WERI-Rb-1 (cell line): Measurements from ENCODE around the gene EDN3.

Experiments
- DNase-seq: peaks from one replicate; pipeline ENCODE4 v3.0.0-alpha.2; 2020
- H3K27ac ChIP-seq: fragments of 250-450 bp; sonication (Bioruptor Pico); 2 replicates; pipeline ENCODE4 v1.5.1; 2020; ENCODE audit warnings: mild to moderate bottlenecking, moderate library complexity
- H3K27me3 ChIP-seq: fragments of 250-450 bp; sonication (Bioruptor Pico); 2 replicates; pipeline ENCODE4 v1.5.1; 2021; ENCODE audit warnings: mild to moderate bottlenecking, low read depth, moderate library complexity; ENCODE audit not compliant: insufficient read depth, severe bottlenecking
- H3K36me3 ChIP-seq: fragments of 250-450 bp; sonication (Bioruptor Pico); 2 replicates; pipeline ENCODE4 v1.5.1; 2020; ENCODE audit warnings: mild to moderate bottlenecking, moderate library complexity
- H3K4me3 ChIP-seq: 2 replicates; pipeline ENCODE4 v1.5.1; 2011; ENCODE audit warnings: low read depth, mild to moderate bottlenecking, control low read depth, low read length
- H3K9me3 ChIP-seq: fragments of 250-450 bp; sonication (Bioruptor Pico); 2 replicates; pipeline ENCODE4 v1.5.1; 2021; ENCODE audit warnings: mild to moderate bottlenecking, moderate library complexity; ENCODE audit not compliant: severe bottlenecking
- TF ChIP-seq, protein P1 (sequence below): IDR thresholded peaks from 2 replicates; pipeline ENCODE4 v1.5.1; 2011; ENCODE audit warnings: low read depth, mild to moderate bottlenecking, control low read depth, inconsistent platforms, low read length

EDN3 gene

DNA sequence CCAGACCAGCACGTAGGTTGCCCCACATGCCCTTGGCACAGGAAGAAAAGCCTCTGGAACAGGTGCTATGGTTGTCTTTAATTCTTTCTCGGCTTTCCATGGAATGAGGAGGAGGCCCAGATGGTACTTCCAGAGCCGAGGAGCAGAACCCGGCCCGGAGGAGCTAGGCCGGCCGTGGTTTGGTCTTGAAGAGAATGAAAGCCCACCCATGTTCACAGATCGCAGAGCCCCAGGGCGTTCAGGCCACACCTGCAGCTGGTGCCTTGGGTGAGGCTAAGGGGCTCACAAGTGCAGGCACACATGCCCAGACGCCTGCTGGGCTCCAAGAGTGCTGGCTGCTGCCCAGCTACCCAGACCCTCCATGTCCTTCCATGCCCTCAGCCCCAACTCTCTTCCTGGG lies 20.0 kb downstream of the EDN3 start:
- H3K9me3 ChIP-seq = peaks cover 2% of the 10 kb centered on the region
- no peak for DNase-seq
- no peak overlapping the region for H3K27ac ChIP-seq
- no peak overlapping the region for H3K4me3 ChIP-seq
- no peaks in the 10 kb centered on the region for H3K27me3 ChIP-seq
- TF ChIP-seq, protein P1, sequence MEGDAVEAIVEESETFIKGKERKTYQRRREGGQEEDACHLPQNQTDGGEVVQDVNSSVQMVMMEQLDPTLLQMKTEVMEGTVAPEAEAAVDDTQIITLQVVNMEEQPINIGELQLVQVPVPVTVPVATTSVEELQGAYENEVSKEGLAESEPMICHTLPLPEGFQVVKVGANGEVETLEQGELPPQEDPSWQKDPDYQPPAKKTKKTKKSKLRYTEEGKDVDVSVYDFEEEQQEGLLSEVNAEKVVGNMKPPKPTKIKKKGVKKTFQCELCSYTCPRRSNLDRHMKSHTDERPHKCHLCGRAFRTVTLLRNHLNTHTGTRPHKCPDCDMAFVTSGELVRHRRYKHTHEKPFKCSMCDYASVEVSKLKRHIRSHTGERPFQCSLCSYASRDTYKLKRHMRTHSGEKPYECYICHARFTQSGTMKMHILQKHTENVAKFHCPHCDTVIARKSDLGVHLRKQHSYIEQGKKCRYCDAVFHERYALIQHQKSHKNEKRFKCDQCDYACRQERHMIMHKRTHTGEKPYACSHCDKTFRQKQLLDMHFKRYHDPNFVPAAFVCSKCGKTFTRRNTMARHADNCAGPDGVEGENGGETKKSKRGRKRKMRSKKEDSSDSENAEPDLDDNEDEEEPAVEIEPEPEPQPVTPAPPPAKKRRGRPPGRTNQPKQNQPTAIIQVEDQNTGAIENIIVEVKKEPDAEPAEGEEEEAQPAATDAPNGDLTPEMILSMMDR = no peak
- no peaks in the 10 kb centered on the region for H3K36me3 ChIP-seq

GRCh38 chr20:59320854-59321647 lies 20.6 kb downstream of the EDN3 start:
- peaks cover 2% of the 10 kb centered on the region for H3K9me3 ChIP-seq
- H3K4me3 ChIP-seq = no peak overlapping the region
- TF ChIP-seq, protein P1 = no peak
- DNase-seq = no peak
- no peak overlapping the region for H3K27ac ChIP-seq
- H3K27me3 ChIP-seq = no peaks in the 10 kb centered on the region
- H3K36me3 ChIP-seq = no peaks in the 10 kb centered on the region

GRCh38 chr20:59322081-59322480 lies 21.7 kb downstream of the EDN3 start:
- TF ChIP-seq, protein P1 = no peak
- no peaks in the 10 kb centered on the region for H3K36me3 ChIP-seq
- DNase-seq = no peak
- H3K27me3 ChIP-seq = no peaks in the 10 kb centered on the region
- H3K9me3 ChIP-seq = peaks cover under 1% of the 10 kb centered on the region
- no peak overlapping the region for H3K27ac ChIP-seq
- H3K4me3 ChIP-seq = no peak overlapping the region

GRCh38 chr20:59322585-59323454 lies 22.4 kb downstream of the EDN3 start:
- TF ChIP-seq, protein P1 = no peak
- H3K4me3 ChIP-seq = no peak overlapping the region
- no peak for DNase-seq
- H3K27ac ChIP-seq = no peak overlapping the region
- H3K36me3 ChIP-seq = no peaks in the 10 kb centered on the region
- no peaks in the 10 kb centered on the region for H3K27me3 ChIP-seq
- no peaks in the 10 kb centered on the region for H3K9me3 ChIP-seq

- no peaks in the 10 kb centered on the region for H3K36me3 ChIP-seq
- H3K4me3 ChIP-seq = no peak overlapping the region
- H3K9me3 ChIP-seq = no peaks in the 10 kb centered on the region
- no peaks in the 10 kb centered on the region for H3K27me3 ChIP-seq
- no peak overlapping the region for H3K27ac ChIP-seq
- DNase-seq = no peak
- TF ChIP-seq, protein P1 = no peak
Measured at GRCh38 chr20:59323731-59324130, 23.3 kb downstream of the EDN3 start.
